Small intestine (tissue), 7 donors: ENCODE data around the gene PTPDC1. TPM values are rescaled to one million over a fixed set of nuclear protein-coding genes. Genes with fewer than 3 reads are reported as not detected.

Experiments
- DNase-seq, 2 donors: peaks; one replicate each; pipeline versions ENCODE4 v3.0.0 to v3.0.0-alpha.2; 2013
- FAIRE-seq: peaks from 2 replicates; lab custom pipeline; 2012; peaks lifted over from hg19 to GRCh38; lab: Jason Lieb, UNC
- H3K27ac ChIP-seq, 3 donors: one replicate each; pipeline ENCODE4 v1.5.1; 2013; ENCODE audit warnings: low read length in 2 of 3, mild to moderate bottlenecking in 2 of 3, control low read depth in 1 of 3, inconsistent platforms in 1 of 3, low read depth in 1 of 3, moderate library complexity in 1 of 3
- H3K27me3 ChIP-seq, 3 donors: one replicate each; pipeline ENCODE4 v1.6.1; 2013; ENCODE audit warnings: low read length in 3 of 3, inconsistent platforms in 1 of 3; ENCODE audit not compliant: control insufficient read depth in 3 of 3, insufficient read depth in 3 of 3
- H3K36me3 ChIP-seq, 3 donors: one replicate each; pipeline ENCODE4 v1.6.1; 2013; ENCODE audit warnings: low read length in 3 of 3, inconsistent platforms in 1 of 3, low read depth in 1 of 3, mild to moderate bottlenecking in 1 of 3, moderate library complexity in 1 of 3; ENCODE audit not compliant: control insufficient read depth in 3 of 3, insufficient read depth in 2 of 3
- H3K4me1 ChIP-seq, 3 donors: one replicate each; pipeline ENCODE4 v1.6.1; 2013; ENCODE audit warnings: low read length in 2 of 3, inconsistent platforms in 1 of 3, low read depth in 1 of 3, mild to moderate bottlenecking in 1 of 3, moderate library complexity in 1 of 3; ENCODE audit not compliant: control insufficient read depth in 3 of 3, insufficient read depth in 2 of 3
- H3K4me3 ChIP-seq, 3 donors: one replicate each; pipeline ENCODE4 v1.5.1; 2013; ENCODE audit warnings: low read length in 3 of 3, control low read depth in 1 of 3, inconsistent platforms in 1 of 3, low read depth in 1 of 3, mild to moderate bottlenecking in 1 of 3, moderate library complexity in 1 of 3
- H3K9me3 ChIP-seq, 2 donors: one replicate each; pipeline ENCODE4 v1.6.1; 2013; ENCODE audit warnings: low read depth in 1 of 2, low read length in 1 of 2; ENCODE audit not compliant: control insufficient read depth in 2 of 2, insufficient read depth in 1 of 2
- WGBS, 3 donors: extraction: QIAGEN DNeasy Blood & Tissue Kit; methylation state at CpG; one replicate each; pipeline ENCODE4 v1.1.7; 2013; 5-methylcytosine and 5-hydroxymethylcytosine counted together
- polyA plus RNA-seq, 4 donors: library from polyadenylated mRNA; stranded (reverse) in 3 of 4; unstranded in 1 of 4; fragments of 200-250 nt in 3 of 4; fragments of 120-200 nt in 1 of 4; gene quantifications; one replicate each; pipeline versions ENCODE4 v1.2.1 to v1.2.3, GENCODE V29; 2013
- donor health status: healthy with polysubstance abuse.
- donor health status: control.
- donor health status: control.
- donor health status: Bipolar disorder and iron deficiency.
- donor health status: healthy.

Gene PTPDC1
- polyA plus RNA-seq, 4 donors: 1.4 to 6.7 (median 1.9) TPM

- no peak for FAIRE-seq
- H3K36me3 ChIP-seq: no peaks in the 10 kb centered on the region
- no peak for DNase-seq
- peaks cover 0 to 7% of the 10 kb centered on the region in 2 donors for H3K9me3 ChIP-seq
- no peaks in the 10 kb centered on the region for H3K4me1 ChIP-seq
- 92 to 94% (median 93%) methylated on average over 5 of the region's 5 CpGs for WGBS, 3 donors
- no peaks in the 10 kb centered on the region for H3K27me3 ChIP-seq
- H3K4me3 ChIP-seq: no peak overlapping the region
- H3K27ac ChIP-seq: no peak overlapping the region
Observed at GRCh38 chr9:94120854-94121376, 36.7 kb downstream of the PTPDC1 start.

DNA sequence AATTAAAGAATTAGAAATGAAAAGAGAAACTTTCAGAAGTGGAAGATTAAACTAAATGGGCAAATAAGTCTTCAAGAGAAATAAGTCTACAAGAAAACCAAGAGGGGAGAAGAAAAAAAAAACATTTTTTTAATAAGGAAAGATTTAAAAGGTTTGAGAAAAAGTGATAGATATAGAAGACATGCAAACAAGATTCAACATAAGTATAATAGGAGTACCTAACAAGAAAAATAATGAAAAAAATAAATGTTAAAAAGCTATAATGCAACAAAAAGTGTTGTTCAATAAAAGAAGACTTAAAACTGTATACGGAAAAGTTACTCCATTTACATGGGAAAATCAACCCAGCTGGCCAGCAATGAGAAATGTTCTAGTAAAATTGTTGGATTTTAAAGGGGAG, 42.6 kb downstream of the PTPDC1 start:
- Histone ChIP-seq H3K36me3 (no peaks in the 10 kb centered on the region), H3K27ac (no peak overlapping the region), H3K4me1 (no peaks in the 10 kb centered on the region), H3K4me3 (no peak overlapping the region), H3K9me3 (peaks cover 1 to 25% of the 10 kb centered on the region in 2 donors), H3K27me3 (no peaks in the 10 kb centered on the region)
- no peak for DNase-seq
- WGBS, 3 donors: 89 to 100% (median 100%) methylated on average over 1 of the region's 1 CpG
- FAIRE-seq: no peak

DNA sequence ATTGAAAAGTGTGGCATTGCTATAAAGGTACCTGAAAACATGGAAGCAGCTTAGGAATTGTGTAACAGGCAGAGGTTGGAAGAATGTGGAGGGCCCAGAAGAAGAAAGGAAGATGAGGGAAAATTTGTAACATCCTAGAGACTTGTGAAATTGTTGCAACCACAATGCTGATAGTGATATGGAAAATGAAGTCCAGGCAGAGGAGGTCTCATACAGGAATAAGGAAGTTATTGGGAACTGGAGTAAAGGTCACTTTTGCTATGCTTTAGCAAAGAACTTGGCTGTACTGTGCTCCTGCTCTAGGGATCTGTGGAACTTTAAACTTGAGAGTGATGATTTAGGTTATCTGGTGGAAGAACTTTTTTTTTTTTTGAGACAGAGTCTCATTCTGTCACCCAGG, 43.5 kb downstream of the PTPDC1 start:
- DNase-seq: peak in 1 of 2 donors; percentile 42

DNA sequence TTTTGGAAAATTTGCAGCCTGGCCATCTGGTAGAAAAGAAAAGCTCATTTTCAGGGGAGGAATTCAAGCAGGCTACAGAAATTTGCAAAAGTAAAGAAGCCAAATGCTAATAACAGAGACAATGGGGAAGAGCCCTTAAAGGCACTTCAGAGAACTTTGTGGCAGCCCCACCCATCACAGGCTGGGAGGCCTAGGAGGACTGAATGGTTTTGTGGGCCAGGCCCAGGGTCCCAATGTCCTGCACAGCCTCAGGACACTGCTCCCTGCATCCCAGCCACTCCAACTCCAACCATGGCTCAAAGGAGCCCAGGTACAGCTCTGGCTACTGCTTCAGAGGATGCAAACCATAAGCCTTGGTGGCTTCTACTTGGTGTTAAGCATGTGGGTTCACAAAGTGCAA, 44.3 kb downstream of the PTPDC1 start:
- peaks cover 1 to 25% of the 10 kb centered on the region in 2 donors for H3K9me3 ChIP-seq
- H3K27ac ChIP-seq: no peak overlapping the region
- DNase-seq (no peak), FAIRE-seq (no peak)
- H3K4me1 ChIP-seq: no peaks in the 10 kb centered on the region
- H3K27me3 ChIP-seq: no peaks in the 10 kb centered on the region
- no peaks in the 10 kb centered on the region for H3K36me3 ChIP-seq
- no peak overlapping the region for H3K4me3 ChIP-seq

More for the DNA sequence above, 43.5 kb downstream of the PTPDC1 start:
- Histone ChIP-seq H3K27me3 (no peaks in the 10 kb centered on the region), H3K27ac (no peak overlapping the region), H3K36me3 (no peaks in the 10 kb centered on the region), H3K9me3 (peaks cover 1 to 25% of the 10 kb centered on the region in 2 donors), H3K4me1 (no peaks in the 10 kb centered on the region), H3K4me3 (no peak overlapping the region)
- no peak for FAIRE-seq

DNA sequence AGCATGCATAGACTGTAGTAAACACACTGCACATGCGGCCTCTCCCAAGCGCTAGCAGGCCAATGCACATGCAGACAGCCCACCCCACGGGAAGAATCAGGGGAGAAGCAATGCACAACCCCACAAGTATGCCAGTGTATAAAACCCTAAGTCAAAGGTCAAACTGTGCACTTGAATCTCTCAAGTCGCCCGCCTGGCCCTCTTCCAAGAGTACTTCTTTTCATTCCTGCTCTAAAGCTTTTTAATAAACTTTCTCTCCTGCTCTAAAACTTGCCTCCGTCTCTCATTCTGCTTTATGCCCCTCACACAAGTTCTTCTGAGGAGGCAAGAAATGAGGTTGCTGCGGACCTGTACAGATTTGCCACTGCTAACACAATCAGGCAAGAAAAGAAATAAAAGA, 50.4 kb downstream of the PTPDC1 start:
- 48 to 71% (median 59%) methylated on average over 7 of the region's 7 CpGs for WGBS, 3 donors
- Histone ChIP-seq H3K4me3 (no peak overlapping the region), H3K9me3 (no peaks in the 10 kb centered on the region), H3K36me3 (no peaks in the 10 kb centered on the region), H3K27ac (peak overlapping the region in 1 of 3 donors; percentile 21), H3K27me3 (no peaks in the 10 kb centered on the region), H3K4me1 (peaks cover 0 to 5% (median 0%) of the 10 kb centered on the region in 3 donors)
- FAIRE-seq (no peak), DNase-seq (peak in 1 of 2 donors; percentile 12)

DNA sequence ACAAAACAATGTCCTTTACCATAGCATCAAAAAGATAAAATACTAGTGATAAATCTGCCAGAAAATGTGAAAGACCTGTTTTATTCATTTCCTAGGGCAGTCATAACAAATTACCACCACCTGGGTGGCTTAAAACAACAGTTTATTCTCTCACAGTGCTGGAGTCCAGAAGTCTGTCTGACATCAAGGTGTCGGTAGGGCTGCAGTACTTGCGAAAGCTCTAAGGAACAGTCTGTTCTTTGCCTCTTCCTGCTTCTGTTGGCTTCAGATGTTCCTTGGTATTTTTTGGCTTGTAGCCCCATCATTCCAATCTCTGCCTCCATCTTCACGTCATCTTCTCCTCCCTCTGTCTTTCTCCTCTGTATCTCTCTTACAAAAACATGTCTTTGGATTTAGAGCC, 51.0 kb downstream of the PTPDC1 start:
- Histone ChIP-seq H3K27ac (no peak overlapping the region), H3K27me3 (no peaks in the 10 kb centered on the region), H3K36me3 (no peaks in the 10 kb centered on the region), H3K9me3 (no peaks in the 10 kb centered on the region), H3K4me1 (peaks cover 0 to 5% (median 0%) of the 10 kb centered on the region in 3 donors), H3K4me3 (no peak overlapping the region)
- 30 to 47% (median 46%) methylated on average over 3 of the region's 3 CpGs for WGBS, 3 donors
- FAIRE-seq: no peak
- DNase-seq: peak in 1 of 2 donors; percentile 51

GRCh38 chr9:94139672-94140417, 55.6 kb downstream of the PTPDC1 start:
- Histone ChIP-seq H3K27me3 (no peaks in the 10 kb centered on the region), H3K27ac (peak overlapping the region in 1 of 3 donors; percentile 73), H3K36me3 (no peaks in the 10 kb centered on the region), H3K4me3 (no peak overlapping the region), H3K9me3 (no peaks in the 10 kb centered on the region), H3K4me1 (no peaks in the 10 kb centered on the region)
- 54 to 75% (median 71%) methylated on average over 13 of the region's 13 CpGs for WGBS, 3 donors
- FAIRE-seq (no peak), DNase-seq (no peak)

DNA sequence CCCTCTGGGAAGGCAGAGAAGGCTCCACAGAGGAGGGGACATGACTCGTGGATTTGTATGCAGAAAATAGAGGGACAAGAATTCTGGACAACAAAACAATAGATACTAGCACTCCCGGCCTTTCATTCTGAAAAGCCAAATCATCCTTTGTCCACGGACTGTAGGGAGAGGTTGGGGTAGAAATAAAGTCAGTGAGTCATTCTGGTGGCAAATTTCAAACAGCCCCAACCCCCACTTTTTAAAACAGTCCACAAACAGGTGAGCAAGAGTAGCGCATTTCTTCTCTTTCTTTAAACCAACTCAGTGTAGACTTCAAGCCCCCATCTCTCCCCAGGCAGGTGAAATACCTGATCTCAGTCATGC, 56.1 kb downstream of the PTPDC1 start:
- DNase-seq: no peak
- H3K36me3 ChIP-seq: no peaks in the 10 kb centered on the region
- H3K9me3 ChIP-seq: no peaks in the 10 kb centered on the region
- no peak overlapping the region for H3K4me3 ChIP-seq
- 49 to 61% (median 50%) methylated on average over 4 of the region's 4 CpGs for WGBS, 3 donors
- H3K27me3 ChIP-seq: no peaks in the 10 kb centered on the region
- peak overlapping the region in 1 of 3 donors; percentile 73 for H3K27ac ChIP-seq
- no peak for FAIRE-seq
- no peaks in the 10 kb centered on the region for H3K4me1 ChIP-seq
